NCI-H82 treated with DMSO at 0.1 percent for 48 hours (cell line): ENCODE results near the gene GLOD4.
"Not testable (repeated sequence)": the region's sequence is repeated elsewhere in the genome, so short reads cannot be mapped to it uniquely, and the experiment has no call there.

Experiments
- DNase-seq: peaks from one replicate; lab custom pipeline; 2025; ENCODE audit not compliant: unreplicated experiment; lab: John Stamatoyannopoulos, UW

Gene GLOD4

GRCh38 chr17:781805-782731 is at the start of gene GLOD4, which contains the start of gene MRM3:
Gene GLOD4 (minus strand): TSS chr17:782280. CDS start chr17:782255, 25 bp downstream.
Gene MRM3 (plus strand): TSS chr17:782353. CDS start chr17:782379, 26 bp downstream.
- peak; percentile 51 for DNase-seq

- DNase-seq: no peak
Measured at GRCh38 chr17:830950-831349, 48.9 kb upstream of the GLOD4 start.

- no peak for DNase-seq
Measured at GRCh38 chr17:830381-830780, 48.3 kb upstream of the GLOD4 start.

- DNase-seq: not testable (repeated sequence)
Measured at GRCh38 chr17:829614-830013, 47.5 kb upstream of the GLOD4 start.

GRCh38 chr17:828761-829160 is 46.7 kb upstream of the GLOD4 start:
- DNase-seq: no peak

- no peak for DNase-seq
Measured at GRCh38 chr17:826778-827177, 44.7 kb upstream of the GLOD4 start.

GRCh38 chr17:825216-825615 is 43.1 kb upstream of the GLOD4 start:
- no peak for DNase-seq

GRCh38 chr17:824378-824777 is 42.3 kb upstream of the GLOD4 start:
- DNase-seq: no peak

- peak; percentile 79 for DNase-seq
Measured at GRCh38 chr17:823501-823902, 41.4 kb upstream of the GLOD4 start.

- DNase-seq: no peak
Measured at GRCh38 chr17:819251-819650, 37.2 kb upstream of the GLOD4 start.

- no peak for DNase-seq
Measured at GRCh38 chr17:814371-814770, 32.3 kb upstream of the GLOD4 start.

GRCh38 chr17:812638-813204 is 30.6 kb upstream of the GLOD4 start:
- no peak for DNase-seq

- DNase-seq: no peak
Measured at GRCh38 chr17:811051-811784, 29.1 kb upstream of the GLOD4 start.

GRCh38 chr17:807523-808294 is 25.6 kb upstream of the GLOD4 start:
- DNase-seq: peak; percentile 70

- DNase-seq: no peak
Measured at GRCh38 chr17:806781-807522, 24.9 kb upstream of the GLOD4 start.

- DNase-seq: no peak
Measured at GRCh38 chr17:806346-806745, 24.3 kb upstream of the GLOD4 start.

GRCh38 chr17:805886-806285 is 23.8 kb upstream of the GLOD4 start:
- not testable (repeated sequence) for DNase-seq

GRCh38 chr17:804541-805435 is 22.7 kb upstream of the GLOD4 start:
- DNase-seq: no peak
